Lower lobe of right lung (tissue), 2 donors: Measurements from ENCODE around the gene C2orf76. TPM values are rescaled to one million over a fixed set of nuclear protein-coding genes. Genes with fewer than 3 reads are reported as not detected.

ENCODE experiments used
- ATAC-seq, 2 donors: fragments of 200-7000 bp; cut with Tn5 transposase; one replicate each; pipeline ENCODE4 v1.9.1; 2020 to 2022; ENCODE audit warnings: mild to moderate bottlenecking in 2 of 2, moderate library complexity in 2 of 2
- DNase-seq: peaks from one replicate; pipeline ENCODE4 v3.0.0-alpha.2; 2020
- H3K27ac ChIP-seq: fragments of 200-600 bp; one replicate; pipeline ENCODE4 v1.8.0; 2022
- H3K27me3 ChIP-seq: fragments of 200-600 bp; one replicate; pipeline ENCODE4 v1.8.0; 2022; ENCODE audit warnings: low read depth
- H3K36me3 ChIP-seq: fragments of 200-600 bp; one replicate; pipeline ENCODE4 v1.8.0; 2022; ENCODE audit warnings: mild to moderate bottlenecking
- H3K4me1 ChIP-seq: fragments of 200-600 bp; one replicate; pipeline ENCODE4 v1.8.0; 2022
- H3K4me3 ChIP-seq: fragments of 200-600 bp; one replicate; pipeline ENCODE4 v1.8.0; 2022; ENCODE audit warnings: mild to moderate bottlenecking
- H3K9me3 ChIP-seq: fragments of 200-600 bp; one replicate; pipeline ENCODE4 v1.8.0; 2022
- intact Hi-C: fragments of 100-400 bp; cut with DNase I; formaldehyde crosslinking; loops from one replicate; pipeline ENCODE4 v1.11.0; 2022
- total RNA-seq: library from RNA; stranded (reverse); fragmentation: NEBNext Ultra II Directional; extraction: Animal tissue kit (Norgen Biotek cat#: 25700); gene quantifications from one replicate; pipeline ENCODE4 v1.2.1, GENCODE V29; 2021
- TF ChIP-seq, protein P1 (sequence below): fragments of 200-600 bp; IDR thresholded peaks from one replicate; pipeline ENCODE4 v1.8.0; 2022; ENCODE audit warnings: antibody characterized with exemption, mild to moderate bottlenecking
- donor health status: DM: no; HTN: yes; CAD: no; lungs with severe emphysema.

Gene C2orf76
- total RNA-seq, 1 donor from 2014 or later: 11.6 TPM

DNA sequence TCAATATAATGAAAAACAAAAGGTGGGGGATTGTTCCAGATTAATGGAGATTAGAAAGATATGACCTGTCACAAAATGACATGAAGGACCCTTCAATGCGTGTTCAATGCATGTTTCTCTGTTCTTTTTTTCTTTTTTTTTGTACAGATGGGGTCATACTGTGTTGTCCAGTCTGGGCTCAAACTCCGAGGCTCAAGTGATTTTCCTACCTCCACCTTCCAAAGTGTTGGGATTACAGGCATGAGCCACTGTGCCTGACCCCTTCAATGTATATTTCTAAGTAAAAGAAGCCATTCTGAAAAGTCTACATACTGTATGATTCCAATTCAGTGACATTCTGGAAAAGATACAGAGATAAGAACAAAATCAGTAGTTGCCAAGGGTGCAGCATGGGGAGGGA, 32.8 kb downstream of the C2orf76 start:
- Histone ChIP-seq H3K36me3 (peaks cover under 1% of the 10 kb centered on the region), H3K4me3 (no peak overlapping the region), H3K4me1 (no peaks in the 10 kb centered on the region), H3K9me3 (no peaks in the 10 kb centered on the region), H3K27me3 (no peaks in the 10 kb centered on the region), H3K27ac (no peak overlapping the region)
- ATAC-seq: no peak
- intact Hi-C loops: no loop called here
- no peak for DNase-seq
- TF ChIP-seq, protein P1, sequence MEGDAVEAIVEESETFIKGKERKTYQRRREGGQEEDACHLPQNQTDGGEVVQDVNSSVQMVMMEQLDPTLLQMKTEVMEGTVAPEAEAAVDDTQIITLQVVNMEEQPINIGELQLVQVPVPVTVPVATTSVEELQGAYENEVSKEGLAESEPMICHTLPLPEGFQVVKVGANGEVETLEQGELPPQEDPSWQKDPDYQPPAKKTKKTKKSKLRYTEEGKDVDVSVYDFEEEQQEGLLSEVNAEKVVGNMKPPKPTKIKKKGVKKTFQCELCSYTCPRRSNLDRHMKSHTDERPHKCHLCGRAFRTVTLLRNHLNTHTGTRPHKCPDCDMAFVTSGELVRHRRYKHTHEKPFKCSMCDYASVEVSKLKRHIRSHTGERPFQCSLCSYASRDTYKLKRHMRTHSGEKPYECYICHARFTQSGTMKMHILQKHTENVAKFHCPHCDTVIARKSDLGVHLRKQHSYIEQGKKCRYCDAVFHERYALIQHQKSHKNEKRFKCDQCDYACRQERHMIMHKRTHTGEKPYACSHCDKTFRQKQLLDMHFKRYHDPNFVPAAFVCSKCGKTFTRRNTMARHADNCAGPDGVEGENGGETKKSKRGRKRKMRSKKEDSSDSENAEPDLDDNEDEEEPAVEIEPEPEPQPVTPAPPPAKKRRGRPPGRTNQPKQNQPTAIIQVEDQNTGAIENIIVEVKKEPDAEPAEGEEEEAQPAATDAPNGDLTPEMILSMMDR: no peak

DNA sequence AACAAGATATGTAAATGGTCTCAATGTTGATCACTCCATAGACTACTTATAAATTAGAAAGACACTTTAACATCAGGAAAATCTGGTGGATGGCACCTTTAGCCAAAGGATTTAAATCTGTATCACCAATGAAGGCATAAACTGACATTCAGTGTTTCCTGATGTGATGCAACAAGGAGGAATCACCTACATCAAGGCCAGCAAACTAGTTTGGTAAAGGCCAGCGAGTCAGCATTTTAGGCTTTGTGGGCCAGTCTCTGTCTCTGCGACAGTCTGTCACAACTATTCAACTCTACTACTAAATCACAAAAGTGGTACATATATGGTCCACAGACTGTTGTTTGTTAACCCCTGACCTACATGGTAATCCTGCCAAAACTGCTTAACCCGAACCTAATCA, 33.3 kb downstream of the C2orf76 start:
- intact Hi-C loops: no loop called here
- Histone ChIP-seq H3K27me3 (no peaks in the 10 kb centered on the region), H3K27ac (no peak overlapping the region), H3K4me1 (no peaks in the 10 kb centered on the region), H3K36me3 (no peaks in the 10 kb centered on the region), H3K4me3 (no peak overlapping the region), H3K9me3 (no peaks in the 10 kb centered on the region)
- DNase-seq (no peak), ATAC-seq (no peak)
- TF ChIP-seq, protein P1: no peak

DNA sequence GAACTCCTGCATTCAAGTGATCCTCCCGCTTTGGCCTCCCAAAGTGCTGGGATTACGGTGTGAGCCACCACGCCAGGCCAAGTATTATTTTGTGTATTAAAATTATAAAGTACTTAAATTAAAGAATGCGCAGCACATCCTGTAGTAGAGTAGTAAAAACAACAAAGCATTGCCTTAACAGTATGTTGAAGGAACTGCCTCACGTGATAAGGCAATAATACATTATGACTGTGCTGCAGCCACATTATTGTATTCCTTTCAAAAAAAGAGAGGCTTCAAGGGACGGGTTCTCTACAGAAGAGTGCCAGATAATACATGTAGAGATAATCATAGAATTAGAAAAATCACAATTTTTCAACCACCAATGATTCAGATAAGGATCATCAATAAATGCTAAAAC, 33.7 kb downstream of the C2orf76 start:
- DNase-seq (no peak), ATAC-seq (no peak)
- Histone ChIP-seq H3K9me3 (no peaks in the 10 kb centered on the region), H3K4me1 (no peaks in the 10 kb centered on the region), H3K36me3 (no peaks in the 10 kb centered on the region), H3K27ac (no peak overlapping the region), H3K27me3 (no peaks in the 10 kb centered on the region), H3K4me3 (no peak overlapping the region)
- intact Hi-C loops: no loop called here
- TF ChIP-seq, protein P1: no peak

DNA sequence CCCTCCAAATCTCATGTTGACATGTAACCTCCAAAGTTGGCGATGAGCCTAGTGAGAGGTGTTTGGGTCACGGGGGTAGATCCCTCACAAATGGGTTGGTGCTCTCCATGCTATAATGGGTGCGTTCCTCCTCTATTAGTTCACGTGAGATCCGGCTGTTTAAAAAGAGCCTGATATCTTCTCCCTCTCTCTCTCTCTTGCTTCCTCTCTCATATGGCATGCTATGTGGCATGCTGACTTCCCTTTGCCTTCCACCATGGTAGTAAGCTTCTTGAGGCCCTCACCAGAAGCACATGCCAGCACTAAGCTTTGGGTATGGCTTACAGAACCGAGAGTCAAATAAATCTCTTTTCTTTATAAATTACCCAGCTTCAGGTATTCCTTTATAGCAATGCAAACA, 39.2 kb downstream of the C2orf76 start:
- no peak for ATAC-seq
- H3K36me3 ChIP-seq: no peaks in the 10 kb centered on the region
- H3K4me1 ChIP-seq: no peaks in the 10 kb centered on the region
- no peak overlapping the region for H3K27ac ChIP-seq
- DNase-seq: no peak
- intact Hi-C loops: no loop called here
- H3K27me3 ChIP-seq: no peaks in the 10 kb centered on the region
- H3K4me3 ChIP-seq: no peak overlapping the region
- no peaks in the 10 kb centered on the region for H3K9me3 ChIP-seq
- TF ChIP-seq, protein P1: no peak

DNA sequence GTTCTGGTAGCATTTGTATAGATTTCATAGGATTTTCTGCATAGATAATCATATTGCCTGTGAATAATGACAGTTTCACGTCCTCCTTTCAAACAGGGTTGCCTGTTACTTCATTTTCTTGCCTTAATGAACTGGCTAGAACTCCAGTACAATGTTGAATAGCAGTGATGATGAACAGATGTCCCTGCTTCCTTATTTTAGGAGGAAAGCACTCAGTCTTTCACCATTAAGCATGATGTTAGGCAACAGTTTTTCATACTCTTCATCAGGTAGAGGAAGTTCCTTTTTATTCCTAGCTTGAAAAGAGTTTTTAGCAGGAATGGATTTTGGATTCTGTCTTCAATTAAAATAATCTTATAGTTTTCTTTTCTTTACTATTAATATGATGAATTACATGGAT, 39.7 kb downstream of the C2orf76 start:
- Histone ChIP-seq H3K27ac (no peak overlapping the region), H3K36me3 (no peaks in the 10 kb centered on the region), H3K27me3 (no peaks in the 10 kb centered on the region), H3K4me3 (no peak overlapping the region), H3K9me3 (no peaks in the 10 kb centered on the region), H3K4me1 (no peaks in the 10 kb centered on the region)
- no peak for ATAC-seq
- intact Hi-C loops: no loop called here
- no peak for DNase-seq
- TF ChIP-seq, protein P1: no peak
